ENCODE results near the gene CTBP1.

CTBP1 gene

DNA sequence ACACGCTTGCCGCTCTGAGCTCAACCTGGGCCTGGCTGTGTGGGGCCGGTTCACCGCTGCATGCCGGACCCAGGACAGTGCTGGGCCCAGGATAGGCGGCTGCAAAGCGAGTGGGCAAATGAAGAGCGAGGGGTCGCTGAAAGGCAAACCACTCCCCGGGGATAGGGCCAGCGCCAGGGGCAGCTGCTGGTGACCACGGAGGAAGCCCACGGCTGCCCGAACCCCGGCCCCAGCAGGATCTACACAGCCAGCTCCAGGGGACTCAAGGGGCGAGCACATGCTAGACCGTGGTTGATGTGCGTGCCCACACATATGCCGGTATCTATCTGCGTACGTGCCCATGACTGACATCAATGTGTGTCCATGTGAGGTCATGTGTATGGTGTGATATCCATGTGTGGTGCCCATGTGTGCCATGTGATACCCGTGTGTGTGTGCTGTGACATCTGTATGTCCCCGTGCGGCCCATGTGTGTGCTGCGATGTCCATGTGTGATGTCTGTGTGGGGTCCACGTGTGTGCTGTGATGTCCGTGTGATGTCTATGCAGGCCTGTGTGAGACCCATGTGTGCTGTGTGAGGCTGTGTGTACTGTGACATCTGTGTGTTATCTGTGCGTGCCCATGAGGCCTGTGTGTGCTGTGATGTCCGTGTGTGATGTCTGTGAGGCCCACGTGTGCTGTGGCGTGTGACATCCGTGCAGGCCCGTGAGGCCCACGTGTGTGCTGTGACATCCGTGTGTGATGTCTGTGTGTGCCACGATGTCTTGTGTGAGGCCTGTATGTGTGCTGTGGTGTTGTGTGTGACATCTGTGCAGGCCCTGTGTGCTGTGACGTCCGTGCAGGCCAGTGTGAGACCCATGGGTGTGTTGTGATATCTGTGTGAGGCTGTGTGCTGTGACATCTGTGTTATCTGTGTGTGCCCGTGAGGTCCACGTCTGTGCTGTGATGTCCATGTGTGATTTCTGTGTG is 24.8 kb downstream of the CTBP1 start:
- DNase-seq (ENCODE audit: low spot score) = no peak

DNA sequence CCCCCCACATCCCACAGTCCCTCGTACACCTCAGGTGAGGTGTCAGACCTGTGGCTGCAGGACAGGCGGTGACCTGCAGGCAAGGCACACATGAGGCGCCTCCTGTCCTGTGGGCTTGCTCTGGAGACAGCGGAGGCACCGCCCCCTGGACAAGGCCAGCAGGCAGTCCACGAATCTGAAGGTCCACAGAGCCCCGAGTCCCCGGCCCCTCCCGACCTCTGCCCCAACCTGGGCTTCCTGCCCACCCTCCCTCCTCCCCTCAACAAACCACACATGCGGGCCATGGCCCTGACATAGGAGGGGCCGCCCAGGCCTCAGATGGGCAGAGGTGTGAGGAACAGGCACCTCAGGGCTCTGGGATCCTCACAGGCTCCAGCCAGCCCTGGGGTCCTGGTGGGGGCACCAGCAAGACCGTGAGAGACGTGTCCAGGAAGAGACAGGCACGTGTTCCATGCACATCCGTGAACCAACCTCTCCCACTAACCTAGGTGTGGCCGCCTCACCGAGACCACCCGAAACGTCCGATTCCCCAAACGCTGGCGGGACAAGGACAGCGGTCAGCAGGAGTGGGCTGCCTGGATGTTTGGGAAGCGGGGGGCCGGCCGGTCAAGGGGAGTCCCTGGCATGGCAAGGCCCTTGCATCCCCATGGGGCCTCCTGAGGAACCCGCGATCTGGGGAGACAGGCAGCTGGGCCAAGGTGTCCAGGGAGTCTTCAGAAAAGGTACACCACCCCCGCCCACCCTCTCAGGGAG is 25.8 kb downstream of the CTBP1 start:
- DNase-seq (ENCODE audit: low spot score) = no peak

- no peak for DNase-seq (ENCODE audit: low spot score)
Observed at GRCh38 chr4:1222036-1222789, 26.7 kb downstream of the CTBP1 start.

DNA sequence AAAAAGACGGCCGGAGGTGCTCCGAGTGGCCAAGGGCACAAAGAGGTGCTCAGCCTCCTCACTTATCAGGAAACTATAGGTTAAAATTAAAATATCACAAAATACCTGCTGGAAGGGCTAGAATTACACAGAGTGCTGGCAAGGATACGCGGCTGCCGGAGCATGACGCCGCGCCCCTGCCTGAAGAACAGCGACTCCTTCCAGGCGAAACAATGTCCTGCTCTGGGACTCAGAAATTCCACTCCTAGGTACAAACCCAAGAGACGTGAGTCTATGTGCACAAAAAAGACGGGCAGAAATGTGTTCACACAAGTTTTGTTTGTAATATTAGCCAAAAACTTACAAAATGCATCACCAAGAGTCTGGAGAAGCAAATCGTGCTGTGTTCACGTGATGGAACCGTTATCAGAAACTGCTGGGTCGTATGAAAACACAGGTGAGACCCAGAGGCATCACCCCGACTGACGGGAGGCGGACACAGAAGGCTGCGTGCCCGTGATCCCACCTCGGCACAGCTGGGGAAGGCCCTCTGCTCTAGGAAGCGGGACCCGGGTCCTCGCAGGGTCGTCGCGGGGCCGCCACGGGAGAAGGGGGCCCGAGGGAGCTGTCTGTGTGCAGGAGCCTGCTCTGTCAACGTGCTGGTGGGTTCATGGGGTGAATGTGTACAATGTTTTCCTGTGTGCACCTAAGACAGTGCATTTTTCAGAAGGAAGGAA is 27.6 kb downstream of the CTBP1 start:
- DNase-seq (ENCODE audit: low spot score) = no peak

DNA sequence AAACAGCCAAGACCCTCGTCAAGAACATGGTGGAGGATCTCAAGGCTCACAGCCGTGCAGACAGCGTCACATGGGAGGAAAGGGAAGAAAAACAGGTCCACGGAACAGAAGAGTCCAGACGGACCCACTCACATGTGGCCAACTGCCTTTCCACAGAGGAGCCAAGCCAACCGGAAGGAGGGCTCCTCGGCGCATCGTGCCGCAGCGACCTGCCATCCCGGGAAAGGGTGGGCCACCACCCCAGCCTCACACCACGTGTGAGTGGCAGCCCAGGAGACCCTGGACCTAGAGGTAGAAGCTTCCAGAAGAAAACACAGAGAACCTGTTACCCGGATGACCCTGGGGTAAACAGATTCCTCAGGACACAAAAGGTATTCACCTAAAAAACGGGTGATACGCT is 28.4 kb downstream of the CTBP1 start:
- no peak for DNase-seq (ENCODE audit: low spot score)

DNA sequence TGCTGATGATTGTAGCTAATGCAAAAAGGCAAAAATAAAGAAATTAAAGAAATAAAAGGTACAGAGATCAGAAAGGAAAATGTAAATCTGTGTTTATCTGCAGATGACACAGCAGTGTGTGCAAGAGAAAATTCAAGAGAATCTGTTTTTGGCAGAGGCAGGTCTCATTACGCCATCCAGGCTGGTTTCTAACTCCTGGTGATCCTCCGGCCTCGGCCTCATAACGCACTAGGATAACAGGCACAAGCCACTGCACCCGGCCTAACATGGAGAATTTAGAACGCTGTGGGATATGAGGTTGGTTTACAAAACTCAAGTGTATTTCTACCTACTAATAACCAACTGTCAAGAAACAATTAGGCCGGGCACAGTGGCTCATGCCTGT is 29.4 kb downstream of the CTBP1 start:
- no peak for DNase-seq (ENCODE audit: low spot score)

DNA sequence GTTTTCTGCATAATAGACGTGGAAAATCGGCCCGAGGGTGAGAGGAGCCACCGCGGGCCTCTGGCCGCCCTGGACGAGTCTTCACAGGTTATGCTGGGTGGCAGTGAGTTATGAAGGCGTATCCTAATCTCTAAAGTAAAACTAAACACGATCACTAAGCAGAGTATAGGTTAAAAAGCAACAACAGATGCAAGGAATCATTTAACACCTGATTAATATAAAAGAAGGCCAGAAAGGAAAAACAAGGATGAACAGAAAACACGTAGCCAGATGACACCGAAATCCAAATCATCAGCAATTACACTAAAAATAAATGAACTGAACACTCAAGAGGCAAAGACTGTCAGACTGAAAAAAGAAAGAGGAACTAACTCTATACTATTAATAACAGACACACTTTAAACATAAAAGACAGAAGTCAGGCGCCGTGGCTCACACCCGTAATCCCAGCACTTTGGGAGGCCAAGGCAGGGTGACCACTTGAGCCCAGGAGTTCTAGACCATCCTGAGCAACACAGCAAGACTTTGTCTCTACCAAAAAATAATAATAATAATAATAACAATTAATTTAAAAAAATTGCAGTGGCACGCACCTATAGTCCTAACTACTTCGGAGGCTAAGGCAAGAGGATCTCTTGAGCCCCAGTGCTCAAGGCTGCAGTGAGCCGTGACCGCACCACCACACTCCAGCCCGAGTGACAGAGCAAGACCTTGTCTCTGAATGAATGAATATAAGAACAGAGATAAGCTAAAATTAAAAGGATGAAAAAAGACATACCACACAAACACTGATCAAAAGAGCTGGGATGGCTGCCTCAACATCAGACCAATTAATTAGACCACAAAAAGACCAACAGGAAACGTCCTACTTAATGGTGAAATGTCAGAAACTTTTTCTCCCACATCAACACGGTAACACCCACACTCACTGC is 30.0 kb downstream of the CTBP1 start:
- DNase-seq (ENCODE audit: low spot score) = peak; percentile 66

- no peak for DNase-seq (ENCODE audit: low spot score)
Observed at GRCh38 chr4:1217366-1217765, 31.6 kb downstream of the CTBP1 start.

DNA sequence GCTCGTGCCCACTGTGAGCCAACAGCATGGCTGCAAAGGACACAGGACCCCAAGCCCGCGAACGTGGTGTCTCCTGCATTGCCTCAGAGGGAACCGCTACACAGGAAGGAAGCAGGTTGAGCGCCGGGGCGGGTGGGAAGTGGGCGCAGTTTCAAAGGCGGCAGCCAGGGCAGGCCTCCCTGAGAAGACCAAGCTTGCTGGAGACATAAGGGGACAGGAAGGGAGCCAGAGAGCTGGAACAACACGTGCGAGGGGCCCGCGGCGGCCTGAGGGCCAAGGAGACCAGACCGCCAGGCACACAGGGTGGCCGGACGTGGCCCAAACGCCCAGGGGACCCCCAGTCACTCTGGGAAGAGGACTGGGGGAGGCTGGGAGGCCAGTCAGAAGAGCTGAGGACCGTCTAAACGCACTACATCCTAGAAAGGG is 32.0 kb downstream of the CTBP1 start:
- DNase-seq (ENCODE audit: low spot score) = peak; percentile 29

GRCh38 chr4:1216076-1216614 is 32.8 kb downstream of the CTBP1 start:
- DNase-seq (ENCODE audit: low spot score) = no peak

- DNase-seq (ENCODE audit: low spot score) = no peak
Observed at GRCh38 chr4:1215141-1216075, 33.5 kb downstream of the CTBP1 start.

- no peak for DNase-seq (ENCODE audit: low spot score)
Observed at GRCh38 chr4:1214101-1215095, 34.5 kb downstream of the CTBP1 start.

DNA sequence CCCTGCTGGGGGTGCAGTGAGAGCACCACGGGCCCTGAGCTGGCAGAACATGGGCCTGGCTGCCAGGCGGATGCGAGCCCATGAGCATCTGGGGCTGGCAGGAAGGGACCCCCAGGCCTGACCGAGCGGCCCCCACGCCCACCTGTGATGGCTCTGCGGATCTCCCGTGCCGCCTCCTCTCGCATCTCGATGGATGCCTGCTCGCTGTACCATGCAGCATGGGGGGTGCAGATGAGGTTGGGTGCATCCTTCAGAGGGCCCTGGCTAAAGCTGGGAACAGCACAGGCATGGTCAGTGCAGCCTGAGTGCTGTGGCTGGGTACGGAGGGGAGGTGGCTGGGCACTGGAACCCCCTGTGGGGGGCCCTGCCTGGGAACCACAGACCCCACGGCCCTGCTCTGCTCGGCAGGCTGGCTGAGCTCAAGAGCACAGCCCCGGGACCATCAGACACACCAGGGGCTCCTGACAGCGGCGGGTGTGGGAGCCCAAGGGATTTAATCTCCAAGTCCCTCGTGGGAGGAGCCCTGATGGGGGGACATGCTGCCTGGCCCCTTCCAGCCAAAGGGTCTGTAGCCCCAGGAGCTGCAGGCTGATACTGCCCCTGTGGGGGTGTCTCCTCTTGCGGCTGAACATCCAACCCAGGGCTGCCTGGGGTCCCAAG is 35.5 kb downstream of the CTBP1 start:
- DNase-seq (ENCODE audit: low spot score) = no peak

DNA sequence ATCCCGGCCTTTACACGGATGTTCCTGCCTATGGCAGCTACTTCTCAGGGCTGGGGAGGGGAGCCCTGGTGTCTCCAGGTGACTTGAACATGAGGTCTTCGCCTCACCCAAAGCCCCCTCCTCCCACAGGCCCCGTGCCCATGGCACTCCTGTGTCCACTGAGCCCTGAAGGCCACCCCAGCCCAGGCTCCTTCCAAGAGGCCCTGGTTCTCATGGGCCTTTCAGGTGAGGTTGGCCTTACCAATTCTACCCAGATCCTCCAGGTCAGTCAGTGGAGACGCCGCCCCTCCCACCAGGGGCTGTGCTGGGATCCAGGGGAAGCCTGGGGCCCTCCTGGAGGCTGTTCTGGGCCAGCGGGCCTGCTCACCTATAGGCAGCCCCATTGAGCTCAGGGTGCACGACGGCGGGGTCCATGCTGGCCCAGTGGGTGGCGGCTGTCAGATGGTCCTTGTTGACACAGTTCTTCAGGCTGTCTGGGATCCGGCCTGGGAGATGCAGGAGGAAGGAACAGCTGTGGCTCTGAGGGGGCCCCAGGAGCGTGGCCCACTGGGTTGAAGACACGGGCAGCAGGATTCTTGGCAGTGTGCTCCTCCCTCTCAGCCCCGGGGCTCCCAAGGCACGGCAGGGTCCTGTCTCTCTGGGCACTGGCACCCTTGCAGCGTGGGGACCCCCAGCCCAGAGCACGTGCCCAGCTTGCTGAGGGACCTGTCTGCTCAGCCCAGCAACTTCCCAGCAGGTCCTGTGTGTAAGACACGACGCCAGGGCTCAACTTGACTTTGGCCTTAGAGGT is 36.2 kb downstream of the CTBP1 start:
- DNase-seq (ENCODE audit: low spot score) = no peak

DNA sequence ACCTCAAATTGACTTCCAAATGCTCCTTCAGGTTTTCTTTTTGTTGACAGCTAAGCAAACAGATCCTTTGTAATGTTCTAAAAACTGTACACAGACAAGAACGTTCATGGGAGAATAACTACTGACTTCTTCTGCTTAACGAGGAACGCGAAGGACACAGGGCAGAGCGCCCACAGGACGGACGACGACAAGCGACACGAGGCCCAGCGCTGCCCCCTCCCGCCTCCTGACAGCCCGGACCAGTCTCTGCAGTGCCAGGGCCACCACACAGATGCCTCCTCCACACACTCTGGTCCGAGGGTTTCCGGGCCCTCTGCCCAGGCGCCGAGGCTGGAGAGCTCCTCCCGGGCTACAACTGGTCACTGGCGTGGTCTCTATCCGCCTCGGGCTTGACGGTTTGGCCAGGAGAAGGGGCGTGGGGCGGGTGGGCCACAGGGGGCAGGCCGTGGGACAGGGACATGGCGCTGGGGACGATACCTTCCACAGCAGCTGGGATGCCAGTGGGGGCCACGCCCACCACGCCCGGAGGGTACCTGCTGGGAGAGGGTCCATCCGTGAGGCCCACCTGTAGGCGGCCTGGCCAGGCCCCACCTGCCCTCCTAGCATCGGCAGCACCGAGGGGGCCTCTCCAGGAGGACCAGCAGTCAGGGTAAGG is 36.9 kb downstream of the CTBP1 start:
- DNase-seq (ENCODE audit: low spot score) = no peak

GRCh38 chr4:1211371-1211770 is 37.6 kb downstream of the CTBP1 start:
- no peak for DNase-seq (ENCODE audit: low spot score)
